ENCODE data around the gene ZFR2. TPM values are rescaled to one million over a fixed set of nuclear protein-coding genes. Genes with fewer than 3 reads are reported as not detected.

ZFR2 gene
- total and polyA plus RNA-seq, 2 of the 8 experiments (the other 6 are each of a cell fraction or from before 2014, with no cell fraction given) = 14.5 to 28.4 TPM

- no peak overlapping the region for H2AFZ ChIP-seq (ENCODE audit: low read length)
- POLR2A ChIA-PET (ENCODE audit: partially characterized antibody) = interaction anchor here (1.4 to 2.0 kb wide), 2 partner anchors 11 to 163 kb away, joined by 5 to 7 read pairs; partner anchors contain the start of gene DAPK3
- H3K9ac ChIP-seq (replicated peaks in 1 of 4; ENCODE audit: extremely low read depth in 1 of 4, low read depth in 3 of 4, low read length in 3 of 4) = no peak overlapping the region; a peak in 2 of 7 replicates
- H4K20me1 ChIP-seq (replicated peaks in 1 of 2; ENCODE audit: control insufficient read depth in 1 of 2, insufficient read depth in 2 of 2, low read length in 2 of 2) = peaks cover 0 to 9% of the 10 kb centered on the region in 2 experiments
- no peak overlapping the region for H3K4me2 ChIP-seq (ENCODE audit: insufficient read depth in 1 of 2, low read depth in 2 of 2, low read length in 2 of 2)
- FAIRE-seq = no peak
- no peak overlapping the region; the same call in 1 of the 2 replicates for H4K8ac ChIP-seq (ENCODE audit: extremely low read depth, insufficient read depth, low read length)
- H3K14ac ChIP-seq (ENCODE audit: insufficient read length) = no peak overlapping the region
- H2AK5ac ChIP-seq (ENCODE audit: low read depth, low read length) = peak overlapping the region; percentile 83; the same call in 1 of the 2 replicates
- 0 out of 2 replicates have a peak overlapping the region, but pooled peaks have one; percentile 13 for H2BK20ac ChIP-seq (ENCODE audit: low read length)
- no peaks in the 10 kb centered on the region for H3K79me1 ChIP-seq (ENCODE audit: low read depth, low read length)
- H4K91ac ChIP-seq (replicated peaks; ENCODE audit: insufficient read length, low read length) = peak overlapping the region; percentile 89
- H3K4me1 ChIP-seq (replicated peaks in 1 of 4; ENCODE audit: control insufficient read depth in 3 of 4, insufficient read depth in 4 of 4, low read length in 3 of 4) = no peaks in the 10 kb centered on the region; a peak in 1 of 7 replicates
- peaks cover 0 to 4% of the 10 kb centered on the region in 2 experiments; a peak in 1 of 4 replicates for H3K9me3 ChIP-seq (ENCODE audit: insufficient read depth in 2 of 2, low read depth in 1 of 2, low read length in 1 of 2)
- peak overlapping the region; percentile 24; the same call in 1 of the 2 replicates for H2BK5ac ChIP-seq (ENCODE audit: low read depth, low read length)
- H3K4ac ChIP-seq (replicated peaks; ENCODE audit: insufficient read length, low read depth, low read length) = peak overlapping the region; percentile 78
- H2BK120ac ChIP-seq (replicated peaks; ENCODE audit: low read depth, low read length) = no peak overlapping the region
- no peak overlapping the region for H3K56ac ChIP-seq (replicated peaks; ENCODE audit: insufficient read length, low read depth, low read length)
- H3K27me3 ChIP-seq (replicated peaks in 1 of 4; ENCODE audit: control insufficient read depth in 3 of 4, extremely low read depth in 1 of 4, insufficient read depth in 3 of 4, low read length in 3 of 4) = no peaks in the 10 kb centered on the region
- H3K27ac ChIP-seq (ENCODE audit: low read depth, low read length) = no peak overlapping the region
- WGBS, 2 experiments (ENCODE audit: extremely low coverage in 1 of 2, insufficient coverage in 1 of 2, insufficient read length in 1 of 2, insufficient replicate concordance in 2 of 2, low coverage in 1 of 2, low lambda C conversion rate in 2 of 2, missing lambda C conversion rate in 1 of 2) = 89% methylated on average over 35 of the region's 35 CpGs; no CpG with 5 or more reads in 1 of the 2 experiments
- no peak overlapping the region for H3K4me3 ChIP-seq (ENCODE audit: extremely low read depth in 1 of 4, insufficient read depth in 2 of 4, low read depth in 3 of 4, low read length in 4 of 4)
- H3K18ac ChIP-seq (ENCODE audit: extremely low read depth, low read length) = no peak overlapping the region
- peaks cover 0 to 3% (median 0%) of the 10 kb centered on the region in 4 experiments; a peak in 1 of 8 replicates for H3K36me3 ChIP-seq (ENCODE audit: control insufficient read depth in 2 of 4, insufficient read depth in 4 of 4, low read length in 3 of 4)
- peak overlapping the region; percentile 68; the same call in 1 of the 2 replicates for H2BK12ac ChIP-seq (ENCODE audit: low read depth, low read length)
- H4K5ac ChIP-seq (ENCODE audit: insufficient read length, low read depth, low read length) = no peak overlapping the region
- H3K79me2 ChIP-seq (ENCODE audit: control insufficient read depth in 1 of 2, insufficient read depth in 2 of 2, low read length in 2 of 2) = no peaks in the 10 kb centered on the region
- no peak overlapping the region for H3K23ac ChIP-seq (ENCODE audit: insufficient read length)
- H3K23me2 ChIP-seq (ENCODE audit: low read depth, low read length) = peaks cover 3% of the 10 kb centered on the region; the same call in 1 of the 2 replicates
- CTCF ChIA-PET (ENCODE audit: partially characterized antibody) = interaction anchor here (1.5 kb wide), 1 partner anchor 11 kb away, joined by 4 read pairs; no protein-coding TSS in a partner anchor
- peak overlapping the region; percentile 72; the same call in 1 of the 2 replicates for H2BK15ac ChIP-seq (ENCODE audit: low read length)
- DNase-seq (ENCODE audit: low read depth in 1 of 2, low spot score in 2 of 2) = no peak
- TF ChIP-seq ATF3 (IDR thresholded peaks at IDR 0.05; ENCODE audit: insufficient read depth, low read depth, low read length) (no peak), SAP30 (IDR thresholded peaks at IDR 0.05; ENCODE audit: insufficient read depth, insufficient replicate concordance, low read length) (no peak), RXRA (IDR thresholded peaks at IDR 0.05; ENCODE audit: insufficient read depth, low read depth, low read length) (no peak), BCL11A (IDR thresholded peaks at IDR 0.05; ENCODE audit: low read depth in 2 of 2, low read length in 2 of 2) (no peak), USF2 (IDR thresholded peaks at IDR 0.05; ENCODE audit: low read length) (no peak), SUZ12 (IDR thresholded peaks at IDR 0.05; ENCODE audit: low read length) (no peak), SP2 (IDR thresholded peaks at IDR 0.05; ENCODE audit: low read length) (no peak), POU5F1 (IDR thresholded peaks at IDR 0.05; ENCODE audit: low read depth, low read length) (no peak), NANOG (IDR thresholded peaks at IDR 0.05; ENCODE audit: insufficient read depth, low read depth, low read length, poor library complexity, severe bottlenecking) (no peak)
Observed at GRCh38 chr19:3807574-3808354, 61.1 kb downstream of the ZFR2 start.

All from H1 (cell line).